Omental fat pad (tissue), 4 donors: ENCODE data around the gene RAB3D. TPM values are rescaled to one million over a fixed set of nuclear protein-coding genes. Genes with fewer than 3 reads are reported as not detected.

Experiments
- ATAC-seq: fragments of 150-250 bp; one replicate; pipeline ENCODE4 v1.9.1; 2016; ENCODE audit warnings: mild to moderate bottlenecking, moderate library complexity; ENCODE audit not compliant: low FRiP score
- DNase-seq: peaks from one replicate; pipeline ENCODE4 v3.0.0-alpha.2; 2019; ENCODE audit warnings: low spot score
- CTCF ChIP-seq, 3 donors: fragments of 450-650 bp; IDR thresholded peaks; one replicate each; pipeline ENCODE4 v1.5.1; 2016 to 2017; ENCODE audit warnings: antibody characterized with exemption in 3 of 3, mild to moderate bottlenecking in 3 of 3, moderate library complexity in 2 of 3
- total RNA-seq, 4 donors: library from RNA; depleted of rRNA; stranded (reverse); fragments of >200 nt; gene quantifications; one replicate each; pipeline ENCODE4 v1.1.0, GENCODE V29; 2016

Gene RAB3D
- total RNA-seq, 4 donors from 2014 or later: 8.6 to 33.3 (median 16.8) TPM

- TF ChIP-seq CTCF (IDR thresholded peaks at IDR 0.05): no peak
- ATAC-seq (no peak), DNase-seq (no peak)
Measured at GRCh38 chr19:11304936-11305335, 34.5 kb downstream of the RAB3D start.

- no peak for DNase-seq
- TF ChIP-seq CTCF (IDR thresholded peaks at IDR 0.05): no peak
- ATAC-seq: no peak
Measured at GRCh38 chr19:11300811-11301120, 38.7 kb downstream of the RAB3D start.

- TF ChIP-seq CTCF (IDR thresholded peaks at IDR 0.05): no peak
- no peak for ATAC-seq
- DNase-seq: no peak
Measured at GRCh38 chr19:11299946-11300810, 39.3 kb downstream of the RAB3D start.

- ATAC-seq (no peak), DNase-seq (no peak)
Measured at GRCh38 chr19:11296264-11296663, 43.2 kb downstream of the RAB3D start.

GRCh38 chr19:11295665-11296245 lies 43.7 kb downstream of the RAB3D start, which contains the start of gene TSPAN16:
TSPAN16 (plus strand) TSS chr19:11296160; CDS start chr19:11296298, 138 bp downstream.
- DNase-seq (no peak), ATAC-seq (no peak)

More at GRCh38 chr19:11296264-11296663, 43.2 kb downstream of the RAB3D start:
- no peak for TF ChIP-seq CTCF (IDR thresholded peaks at IDR 0.05)

GRCh38 chr19:11295180-11295579 lies 44.3 kb downstream of the RAB3D start:
- DNase-seq (no peak), ATAC-seq (no peak)
- TF ChIP-seq CTCF (IDR thresholded peaks at IDR 0.05): no peak

More at GRCh38 chr19:11295665-11296245, 43.7 kb downstream of the RAB3D start, which contains the start of gene TSPAN16:
- no peak for TF ChIP-seq CTCF (IDR thresholded peaks at IDR 0.05)
